Suprapubic skin (tissue), 4 donors: ENCODE results near the gene LMF1. TPM values are rescaled to one million over a fixed set of nuclear protein-coding genes. Genes with fewer than 3 reads are reported as not detected.

Experiments used
- DNase-seq, 2 donors: peaks; one replicate each; pipeline ENCODE4 v3.0.0-alpha.2; 2019; ENCODE audit warnings: low spot score in 2 of 2
- H3K27ac ChIP-seq: fragments of 200-600 bp; sonication (generic); one replicate; pipeline ENCODE4 v1.5.1; 2019
- H3K27me3 ChIP-seq: fragments of 200-600 bp; sonication (generic); one replicate; pipeline ENCODE4 v1.5.1; 2019
- H3K36me3 ChIP-seq: fragments of 200-600 bp; sonication (generic); one replicate; pipeline ENCODE4 v1.5.1; 2019
- H3K4me1 ChIP-seq: fragments of 200-600 bp; sonication (generic); one replicate; pipeline ENCODE4 v1.5.1; 2019
- H3K4me3 ChIP-seq: fragments of 200-600 bp; sonication (generic); one replicate; pipeline ENCODE4 v1.5.1; 2019; ENCODE audit warnings: mild to moderate bottlenecking
- H3K9me3 ChIP-seq: fragments of 200-600 bp; sonication (generic); one replicate; pipeline ENCODE4 v1.5.1; 2019
- CTCF ChIP-seq, 2 donors: fragments of 200-600 bp in 1 of 2; fragments of 450-650 bp in 1 of 2; sonication (generic) in 1 of 2; IDR thresholded peaks; one replicate each; pipeline ENCODE4 v1.5.1; 2016 to 2019; ENCODE audit warnings: antibody characterized with exemption in 2 of 2, mild to moderate bottlenecking in 1 of 2, moderate library complexity in 1 of 2
- EP300 ChIP-seq: sonication (generic); formaldehyde crosslinking; IDR thresholded peaks from one replicate; pipeline ENCODE4 v1.6.1; 2017; ENCODE audit warnings: antibody characterized with exemption
- POLR2A ChIP-seq, 2 donors: fragments of 450-650 bp; IDR thresholded peaks; one replicate each; pipeline ENCODE4 v1.6.1; 2017; ENCODE audit warnings: antibody characterized with exemption in 2 of 2, mild to moderate bottlenecking in 2 of 2, moderate library complexity in 2 of 2
- POLR2AphosphoS5 ChIP-seq, 3 donors: sonication (generic); formaldehyde crosslinking; IDR thresholded peaks; one replicate each; pipeline ENCODE4 v1.6.1; 2017; ENCODE audit warnings: antibody characterized with exemption in 3 of 3
- WGBS: methylation state at CpG from one replicate; pipeline ENCODE4 v1.1.5; 2018; 5-methylcytosine and 5-hydroxymethylcytosine counted together
- total RNA-seq, 4 donors: library from RNA; depleted of rRNA; stranded (reverse); fragments of >200 nt; gene quantifications; one replicate each; pipeline ENCODE4 v1.1.0, GENCODE V29; 2016

LMF1 gene
- total RNA-seq, 4 donors from 2014 or later: 32.1 to 117 (median 38.0) TPM

GRCh38 chr16:1010815-1011214, 40.0 kb upstream of the LMF1 start:
- H3K4me3 ChIP-seq: no peak overlapping the region
- no peak overlapping the region for H3K27ac ChIP-seq
- H3K9me3 ChIP-seq: no peaks in the 10 kb centered on the region
- no peak for DNase-seq
- no peaks in the 10 kb centered on the region for H3K36me3 ChIP-seq
- WGBS: 81% methylated on average over 6 of the region's 16 CpGs
- no peaks in the 10 kb centered on the region for H3K4me1 ChIP-seq
- H3K27me3 ChIP-seq: peaks cover 76% of the 10 kb centered on the region
- TF ChIP-seq POLR2AphosphoS5 (IDR thresholded peaks at IDR 0.05): no peak
- no peak for TF ChIP-seq EP300
- TF ChIP-seq POLR2A (IDR thresholded peaks at IDR 0.05): no peak
- no peak for TF ChIP-seq CTCF (IDR thresholded peaks at IDR 0.05)

DNA sequence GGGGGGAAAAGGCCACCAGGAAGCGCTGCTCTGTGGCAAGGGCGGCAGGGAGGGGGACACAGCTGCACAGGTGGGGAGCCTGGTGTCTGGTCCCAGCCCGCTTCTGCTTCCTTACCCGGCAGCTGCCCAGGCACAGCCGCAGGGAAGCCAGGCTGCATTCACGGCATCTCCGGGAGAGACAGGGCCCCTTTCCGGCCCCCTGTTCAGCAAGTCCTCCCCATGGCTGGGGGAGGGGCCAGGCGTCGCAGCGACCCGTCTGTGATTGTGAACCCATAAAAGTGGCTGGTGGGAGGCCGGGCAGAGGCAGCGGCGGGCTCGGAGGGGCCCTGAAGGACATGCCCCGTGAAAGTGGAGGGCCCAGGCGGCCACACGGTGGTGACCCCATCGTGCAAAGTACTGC, 39.5 kb upstream of the LMF1 start:
- H3K9me3 ChIP-seq: no peaks in the 10 kb centered on the region
- peaks cover 80% of the 10 kb centered on the region for H3K27me3 ChIP-seq
- H3K27ac ChIP-seq: no peak overlapping the region
- H3K4me3 ChIP-seq: no peak overlapping the region
- DNase-seq: no peak
- 43% methylated on average over 11 of the region's 20 CpGs for WGBS
- no peaks in the 10 kb centered on the region for H3K4me1 ChIP-seq
- no peaks in the 10 kb centered on the region for H3K36me3 ChIP-seq
- TF ChIP-seq POLR2AphosphoS5 (IDR thresholded peaks at IDR 0.05) (no peak), POLR2A (IDR thresholded peaks at IDR 0.05) (no peak), EP300 (no peak), CTCF (IDR thresholded peaks at IDR 0.05) (no peak)

- DNase-seq: no peak
- Histone ChIP-seq H3K4me3 (no peak overlapping the region), H3K9me3 (no peaks in the 10 kb centered on the region), H3K27ac (no peak overlapping the region), H3K36me3 (no peaks in the 10 kb centered on the region), H3K27me3 (peaks cover 83% of the 10 kb centered on the region), H3K4me1 (no peaks in the 10 kb centered on the region)
- TF ChIP-seq EP300 (no peak), POLR2A (IDR thresholded peaks at IDR 0.05) (no peak), POLR2AphosphoS5 (IDR thresholded peaks at IDR 0.05) (no peak), CTCF (IDR thresholded peaks at IDR 0.05) (no peak)
- 73% methylated on average over 20 of the region's 30 CpGs for WGBS
Observed at GRCh38 chr16:1009358-1010150, 38.8 kb upstream of the LMF1 start.

- TF ChIP-seq POLR2A (IDR thresholded peaks at IDR 0.05) (no peak), EP300 (no peak), POLR2AphosphoS5 (IDR thresholded peaks at IDR 0.05) (no peak), CTCF (IDR thresholded peaks at IDR 0.05) (no peak)
- Histone ChIP-seq H3K27me3 (peaks cover 87% of the 10 kb centered on the region), H3K4me1 (peaks cover 6% of the 10 kb centered on the region), H3K9me3 (no peaks in the 10 kb centered on the region), H3K4me3 (no peak overlapping the region), H3K27ac (no peak overlapping the region), H3K36me3 (no peaks in the 10 kb centered on the region)
- DNase-seq: no peak
- 100% methylated on average over 4 of the region's 14 CpGs for WGBS
Observed at GRCh38 chr16:1008085-1008484, 37.3 kb upstream of the LMF1 start.

DNA sequence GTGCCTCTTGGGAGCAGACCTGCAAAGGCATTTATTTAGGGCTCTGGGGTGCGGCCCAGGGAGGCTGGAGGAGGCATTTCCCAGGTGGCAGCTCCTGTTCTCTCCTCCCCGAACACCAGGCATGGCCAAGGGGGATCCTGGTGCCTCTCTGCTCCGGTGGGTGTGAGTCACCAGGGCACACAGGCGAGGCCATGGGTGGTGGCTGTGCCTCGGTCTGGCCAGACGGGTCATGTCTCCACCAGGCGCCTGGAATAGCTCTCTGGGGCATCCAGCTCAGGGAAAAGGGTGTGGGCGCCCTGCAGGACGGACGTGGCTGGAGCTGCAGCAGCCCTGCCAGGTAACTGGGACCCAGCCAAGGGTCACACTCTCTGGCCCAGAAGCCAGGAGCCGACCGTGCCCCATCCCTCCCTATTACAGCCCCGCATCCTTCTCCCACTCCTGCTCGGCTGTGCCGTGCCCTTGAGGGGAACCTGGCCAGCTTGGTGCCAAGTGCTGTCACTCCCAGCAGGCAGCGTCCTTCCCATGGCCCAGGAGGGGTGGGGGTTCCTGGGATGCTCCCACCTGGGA, 36.6 kb upstream of the LMF1 start:
- H3K4me3 ChIP-seq: no peak overlapping the region
- no peak for TF ChIP-seq POLR2AphosphoS5 (IDR thresholded peaks at IDR 0.05)
- TF ChIP-seq POLR2A (IDR thresholded peaks at IDR 0.05): no peak
- TF ChIP-seq EP300: no peak
- TF ChIP-seq CTCF (IDR thresholded peaks at IDR 0.05): no peak
- H3K27ac ChIP-seq: no peak overlapping the region
- no peaks in the 10 kb centered on the region for H3K36me3 ChIP-seq
- no peaks in the 10 kb centered on the region for H3K9me3 ChIP-seq
- no peak for DNase-seq
- 38% methylated on average over 4 of the region's 16 CpGs for WGBS
- H3K4me1 ChIP-seq: peaks cover 13% of the 10 kb centered on the region
- H3K27me3 ChIP-seq: peaks cover 81% of the 10 kb centered on the region
